GM19455 (cell line): ENCODE data around the gene SNX32.
"Not testable (repeated sequence)": the region's sequence is repeated elsewhere in the genome, so short reads cannot be mapped to it uniquely, and the experiment has no call there.

Source experiments
- ATAC-seq: cut with Tn5 transposase; IDR thresholded peaks from one replicate; pipeline ENCODE4 v1.9.1; 2021; ENCODE audit not compliant: unreplicated experiment

The SNX32 gene

GRCh38 chr11:65822776-65823528 is 10.8 kb upstream of the SNX32 start:
- ATAC-seq, result no peak

DNA sequence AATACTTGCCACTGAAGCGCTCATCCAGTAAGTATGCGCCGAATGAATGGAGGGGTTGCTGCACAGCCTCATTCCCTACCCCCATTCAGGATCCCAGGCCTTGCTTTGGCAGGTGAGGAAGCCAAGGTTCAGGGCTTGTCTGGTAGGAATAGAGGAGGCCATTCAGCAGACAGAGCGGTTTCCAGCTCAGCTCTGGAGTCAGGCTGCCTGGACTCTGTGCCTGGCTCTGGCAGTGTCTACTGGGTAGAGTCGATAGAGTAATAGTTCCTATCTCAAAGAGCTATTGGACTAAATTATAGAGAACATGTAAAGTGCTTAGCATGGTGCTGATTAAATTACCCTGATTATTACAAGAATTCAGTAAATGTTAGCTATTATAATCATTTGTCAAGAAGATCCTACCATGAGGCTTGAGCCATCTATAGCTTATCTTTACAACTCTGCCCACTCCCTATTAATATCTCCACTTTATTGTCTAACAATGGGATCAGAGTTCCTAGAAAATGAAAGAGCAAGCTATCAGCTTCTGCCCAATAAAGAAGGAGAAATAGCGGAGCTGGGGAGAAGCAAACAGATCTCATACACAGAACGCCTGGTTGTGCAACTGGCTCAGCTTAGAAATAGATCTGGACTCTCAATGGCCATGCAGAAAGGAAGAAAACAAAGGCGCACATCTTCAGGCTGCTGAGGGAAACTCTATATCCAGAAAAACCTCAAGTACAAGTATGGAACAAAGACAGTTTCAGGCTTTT is 6.6 kb upstream of the SNX32 start:
- ATAC-seq, result no peak

DNA sequence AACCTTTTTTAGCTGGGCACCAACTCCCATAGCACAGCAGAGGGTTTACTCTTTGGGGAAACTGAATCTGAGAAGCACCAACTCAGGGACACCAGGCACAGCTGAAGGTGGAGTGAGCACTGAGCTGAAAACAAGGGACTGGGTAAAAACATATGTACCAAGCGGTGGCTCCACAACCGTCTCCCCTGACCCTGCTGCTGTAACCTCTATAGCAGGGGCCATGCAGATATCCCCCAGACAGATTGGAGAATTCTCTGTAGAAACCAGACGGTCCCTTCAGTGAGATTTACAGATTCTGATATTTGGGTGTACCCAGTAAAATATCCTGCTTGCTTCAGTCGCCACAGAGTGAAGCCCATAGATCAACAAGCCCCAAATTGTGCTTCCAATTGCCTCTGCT is 4.3 kb upstream of the SNX32 start:
- ATAC-seq, result no peak

GRCh38 chr11:65832231-65832630 is 1.5 kb upstream of the SNX32 start:
- ATAC-seq, result not testable (repeated sequence)

DNA sequence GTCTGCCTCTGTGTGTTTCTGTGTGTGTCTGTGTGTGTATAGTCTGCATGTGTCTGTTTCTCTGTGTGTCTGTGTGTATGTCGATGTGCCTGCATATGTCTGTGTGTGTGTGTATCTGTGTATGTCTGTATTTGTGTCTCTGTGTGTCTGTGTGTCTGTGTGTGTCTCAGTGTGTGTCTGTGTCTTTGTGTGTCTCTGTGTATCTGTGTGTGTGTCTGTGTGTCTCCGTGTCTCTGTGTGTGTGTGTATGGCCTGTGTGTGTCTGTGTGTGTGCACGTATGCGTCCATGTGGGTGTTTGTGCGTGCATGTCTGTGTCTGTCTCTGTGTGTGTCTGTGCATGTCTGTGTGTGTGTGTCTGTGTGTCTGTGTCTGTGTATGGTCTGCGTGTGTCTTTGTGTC is 439 bp downstream of the SNX32 start:
- ATAC-seq, result no peak

- no peak for ATAC-seq
These were observed 8.4 kb downstream of the SNX32 start for GRCh38 chr11:65842144-65842543.

DNA sequence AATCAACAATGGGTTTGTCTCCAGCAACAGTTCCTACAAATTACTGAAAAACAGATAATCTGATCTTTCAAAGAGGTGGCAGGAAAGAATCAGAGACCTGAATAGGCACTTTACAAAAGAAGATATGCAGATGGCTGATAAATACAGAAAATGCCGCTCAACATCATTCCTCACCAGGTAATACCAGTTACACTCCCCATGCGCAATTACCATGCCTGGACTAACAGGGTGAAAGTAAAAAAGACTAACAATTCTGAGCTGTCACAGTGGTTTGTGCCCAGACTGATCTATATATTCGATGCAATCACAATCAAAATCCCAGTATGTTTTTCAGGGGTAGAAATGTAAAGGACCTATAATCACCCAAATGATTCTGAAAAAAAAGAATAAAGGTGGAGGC is 10.0 kb downstream of the SNX32 start:
- ATAC-seq, result no peak

GRCh38 chr11:65844231-65844872 is 10.6 kb downstream of the SNX32 start:
- ATAC-seq, result no peak

GRCh38 chr11:65847746-65848145 is 14.0 kb downstream of the SNX32 start:
- ATAC-seq, result no peak

- ATAC-seq, result not testable (repeated sequence)
These were observed 14.9 kb downstream of the SNX32 start for GRCh38 chr11:65848693-65849092.

- no peak for ATAC-seq
These were observed 15.6 kb downstream of the SNX32 start for GRCh38 chr11:65849366-65849765.

- no peak for ATAC-seq
These were observed 16.0 kb downstream of the SNX32 start for GRCh38 chr11:65849771-65850216.

GRCh38 chr11:65850217-65851082 is 16.7 kb downstream of the SNX32 start:
- ATAC-seq, result no peak

DNA sequence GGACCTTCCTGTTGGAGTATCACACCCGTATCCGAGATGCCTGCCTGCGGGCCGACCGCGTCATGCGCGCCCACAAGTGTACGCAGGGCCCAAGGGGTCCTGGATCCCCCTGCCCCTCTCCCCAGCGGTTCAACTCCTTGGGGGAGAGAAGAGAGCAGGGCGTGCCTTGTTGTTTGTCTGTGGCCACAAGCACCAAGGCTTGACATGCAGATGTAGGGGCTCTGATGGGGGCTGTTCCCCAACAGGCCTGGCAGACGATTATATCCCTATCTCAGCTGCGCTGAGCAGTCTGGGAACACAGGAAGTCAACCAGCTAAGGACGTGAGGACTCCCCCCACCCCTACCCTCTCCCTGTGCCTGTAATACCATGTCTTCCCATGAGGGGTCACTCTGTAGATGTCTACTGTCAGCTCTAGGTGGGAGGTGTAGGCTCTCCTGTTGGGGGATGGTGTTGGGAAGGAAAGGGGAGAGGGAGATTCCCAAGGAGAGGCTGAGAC is 17.4 kb downstream of the SNX32 start:
- ATAC-seq, result no peak

DNA sequence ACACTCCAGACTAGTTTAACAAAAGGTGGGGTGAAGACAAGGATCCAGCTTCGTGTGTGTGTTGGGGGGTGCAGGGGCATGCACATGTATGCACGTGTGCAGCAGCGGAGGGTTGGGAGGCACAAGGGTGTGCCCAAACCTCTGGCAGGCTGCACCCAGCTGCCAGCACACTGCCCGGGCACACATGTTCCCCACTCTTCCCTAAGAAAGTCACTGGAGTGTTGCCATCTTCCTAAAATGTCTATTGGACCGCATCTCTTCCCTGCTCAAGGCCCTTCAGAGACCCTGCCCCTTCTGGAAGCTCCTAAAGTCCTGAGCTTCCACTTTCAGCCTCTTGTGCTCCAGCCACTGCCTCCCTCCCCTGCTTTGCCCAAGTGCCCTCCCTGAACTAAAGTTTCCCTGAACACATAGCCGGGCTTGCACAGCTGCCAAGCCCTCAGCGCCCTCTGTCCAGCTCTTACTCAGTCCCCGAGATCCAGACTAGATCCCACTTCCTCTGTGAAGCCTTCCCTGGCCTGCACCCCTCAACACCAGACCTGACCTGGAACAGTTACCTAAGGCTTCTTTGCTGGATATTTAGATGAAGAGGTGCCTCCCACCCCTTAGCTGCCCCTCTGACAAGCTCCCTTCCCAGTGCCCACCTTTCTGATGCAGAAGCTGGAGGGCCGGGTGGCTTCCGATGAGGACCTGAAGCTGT is 18.2 kb downstream of the SNX32 start:
- ATAC-seq, result no peak

DNA sequence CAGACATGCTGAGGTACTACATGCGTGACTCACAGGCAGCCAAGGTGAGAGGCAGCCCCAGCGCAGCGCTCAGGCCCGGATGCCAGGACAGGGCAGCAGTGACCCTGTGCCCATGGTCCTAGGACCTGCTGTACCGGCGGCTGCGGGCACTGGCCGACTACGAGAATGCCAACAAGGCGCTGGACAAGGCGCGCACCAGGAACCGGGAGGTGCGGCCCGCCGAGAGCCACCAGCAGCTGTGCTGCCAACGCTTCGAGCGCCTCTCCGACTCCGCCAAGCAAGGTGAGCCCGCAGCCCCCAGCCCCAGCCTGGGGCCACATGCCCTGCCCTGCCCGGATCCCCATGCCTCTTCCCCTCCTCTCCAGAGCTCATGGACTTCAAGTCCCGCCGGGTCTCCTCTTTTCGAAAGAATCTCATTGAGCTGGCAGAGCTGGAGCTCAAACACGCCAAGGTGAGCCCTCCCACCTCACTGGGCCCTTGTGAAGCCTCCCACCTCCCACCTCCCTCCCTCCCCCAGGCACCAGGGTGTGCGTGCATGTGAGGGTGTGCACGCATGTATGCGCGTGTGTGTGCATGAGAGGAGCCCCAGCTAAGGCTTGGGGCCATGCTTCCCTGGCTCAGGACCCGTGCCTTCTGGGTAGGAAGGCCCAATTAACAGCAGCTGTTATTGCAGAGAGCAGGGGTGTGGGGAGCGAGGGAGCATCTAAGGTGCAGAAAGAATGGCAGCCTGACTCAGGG is 18.9 kb downstream of the SNX32 start:
- ATAC-seq, result no peak

GRCh38 chr11:65853246-65853979 is 19.6 kb downstream of the SNX32 start:
- ATAC-seq, result no peak

- no peak for ATAC-seq
These were observed 20.4 kb downstream of the SNX32 start for GRCh38 chr11:65854161-65854592.
